A549 (cell line): ENCODE results near the gene UNC79.

Source experiments
- BHLHE40 ChIP-seq: IDR thresholded peaks from 2 replicates; pipeline ENCODE4 v1.6.1; 2012; ENCODE audit warnings: low read depth, low read length, inconsistent platforms
- CBX2 ChIP-seq: fragments of 200-600 bp; sonication (generic); IDR thresholded peaks from 2 replicates; pipeline ENCODE4 v1.6.1; 2016; ENCODE audit warnings: low read depth, mild to moderate bottlenecking, borderline replicate concordance
- CTCF ChIP-seq: fragments of >200 bp; sonication (Bioruptor Twin); formaldehyde crosslinking; IDR thresholded peaks from 3 replicates; pipeline ENCODE4 v1.5.1; 2016
- FOSL2 ChIP-seq, 2 experiments: fragments of 450-650 bp in 1 of 2; fragments of >200 bp in 1 of 2; sonication (Bioruptor Twin) in 1 of 2; formaldehyde crosslinking; IDR thresholded peaks; 2 replicates each; pipeline versions ENCODE4 v1.5.0 to v1.6.1; 2016 to 2020; ENCODE audit warnings: mild to moderate bottlenecking in 1 of 2, moderate library complexity in 1 of 2
- HMGXB4 ChIP-seq: fragments of 250-450 bp; sonication (Bioruptor Pico); IDR thresholded peaks from 2 replicates; pipeline ENCODE4 v1.5.0; 2021; ENCODE audit warnings: mild to moderate bottlenecking, moderate library complexity, borderline replicate concordance
- JUNB ChIP-seq: fragments of >200 bp; sonication (Bioruptor Twin); formaldehyde crosslinking; IDR thresholded peaks from 2 replicates; pipeline ENCODE4 v1.6.1; 2016
- KDM1A ChIP-seq: fragments of 200-600 bp; sonication (generic); IDR thresholded peaks from 2 replicates; pipeline ENCODE4 v1.6.1; 2016; ENCODE audit warnings: low read depth, mild to moderate bottlenecking
- KDM5A ChIP-seq: fragments of 200-600 bp; sonication (generic); IDR thresholded peaks from 2 replicates; pipeline ENCODE4 v1.6.1; 2016; ENCODE audit warnings: antibody characterized with exemption, mild to moderate bottlenecking
- MAX ChIP-seq: IDR thresholded peaks from 2 replicates; pipeline ENCODE4 v1.6.1; 2012
- POLR2A ChIP-seq: IDR thresholded peaks from 2 replicates; pipeline ENCODE4 v1.6.1; 2012; ENCODE audit warnings: mild to moderate bottlenecking, low read length
- POLR2AphosphoS2 ChIP-seq: conservative IDR thresholded peaks from 2 replicates; pipeline ENCODE4 v1.6.1; 2012; ENCODE audit warnings: low read length, improper control_type of control experiment, inconsistent platforms
- REST ChIP-seq: fragments of 200-600 bp; sonication (generic); IDR thresholded peaks from 2 replicates; pipeline ENCODE4 v1.6.1; 2016; ENCODE audit warnings: antibody characterized with exemption, mild to moderate bottlenecking, moderate library complexity
- RFX5 ChIP-seq: fragments of 450-650 bp; IDR thresholded peaks from 2 replicates; pipeline ENCODE4 v1.7.1; 2014; ENCODE audit warnings: antibody characterized with exemption, mild to moderate bottlenecking, moderate library complexity

DNA sequence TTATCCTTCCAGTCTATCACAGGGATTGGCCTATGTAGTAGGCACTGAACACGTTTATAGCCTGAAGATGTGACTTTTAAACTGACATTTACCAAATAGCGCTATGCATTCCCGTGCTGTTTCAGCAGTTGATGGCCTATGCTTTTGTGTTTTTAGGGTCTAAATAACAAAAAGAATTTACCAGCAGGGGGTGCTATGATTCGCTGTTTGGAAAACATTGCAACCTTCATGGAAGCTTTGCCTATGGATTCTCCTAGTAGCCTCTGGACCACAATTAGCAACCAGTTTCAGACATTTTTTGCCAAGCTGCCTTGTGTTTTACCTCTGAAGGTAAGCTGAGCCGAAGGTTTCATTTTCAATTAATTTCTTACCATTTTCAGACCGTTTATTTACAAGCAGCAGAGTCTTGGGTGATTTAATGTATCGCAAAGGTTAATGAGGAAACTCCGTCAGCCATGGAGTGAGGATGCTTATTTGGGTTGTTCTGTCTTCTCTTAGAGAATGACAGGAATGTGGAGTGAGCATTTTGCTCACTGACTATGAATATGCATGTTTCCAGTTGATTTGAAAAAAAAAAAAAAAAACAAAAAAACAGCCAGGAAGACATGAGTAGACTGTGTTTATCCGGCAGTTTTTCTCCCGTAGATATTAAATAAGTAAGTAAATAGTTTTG is 224.5 kb downstream of the UNC79 start:
- no peak for TF ChIP-seq CBX2
- TF ChIP-seq POLR2A = no peak
- peak; percentile 59 for TF ChIP-seq CTCF
- TF ChIP-seq KDM5A = no peak
- TF ChIP-seq MAX = no peak
- no peak for TF ChIP-seq BHLHE40
- TF ChIP-seq HMGXB4 = no peak
- no peak for TF ChIP-seq KDM1A
- TF ChIP-seq POLR2AphosphoS2 = no peak
- no peak for TF ChIP-seq FOSL2 (IDR thresholded peaks at IDR 0.05)
- TF ChIP-seq FOSL2 (CRISPR knock-in tag; IDR thresholded peaks at IDR 0.05) = no peak
- no peak for TF ChIP-seq REST
- TF ChIP-seq RFX5 = no peak
- no peak for TF ChIP-seq JUNB
